Heart right ventricle (tissue), 16 donors: ENCODE data around the gene TUBGCP3. TPM values are rescaled to one million over a fixed set of nuclear protein-coding genes. Genes with fewer than 3 reads are reported as not detected.

ENCODE experiments used
- ATAC-seq, 8 donors: fragments of 200-7000 bp; cut with Tn5 transposase; one replicate each; pipeline ENCODE4 v1.9.1; 2020; ENCODE audit warnings: mild to moderate bottlenecking in 8 of 8, moderate library complexity in 8 of 8, moderate number of reproducible peaks in 1 of 8
- DNase-seq, 2 donors: peaks; one replicate each; pipeline ENCODE4 v3.0.0-alpha.2; 2020
- H3K27ac ChIP-seq, 10 donors: fragments of 200-600 bp; sonication (generic) in 2 of 10; one replicate each; pipeline versions ENCODE4 v1.5.0 to v1.8.0; 2020 to 2022; ENCODE audit warnings: mild to moderate bottlenecking in 3 of 10
- H3K27me3 ChIP-seq, 7 donors: fragments of 200-600 bp; one replicate each; pipeline ENCODE4 v1.8.0; 2021 to 2022; ENCODE audit warnings: mild to moderate bottlenecking in 2 of 7
- H3K36me3 ChIP-seq, 9 donors: fragments of 200-600 bp; sonication (generic) in 1 of 9; one replicate each; pipeline versions ENCODE4 v1.5.0 to v1.8.0; 2020 to 2022; ENCODE audit warnings: mild to moderate bottlenecking in 2 of 9
- H3K4me1 ChIP-seq, 9 donors: fragments of 200-600 bp; sonication (generic) in 1 of 9; one replicate each; pipeline versions ENCODE4 v1.5.0 to v1.8.0; 2020 to 2022; ENCODE audit warnings: mild to moderate bottlenecking in 4 of 9
- H3K4me3 ChIP-seq, 10 donors: fragments of 200-600 bp; sonication (generic) in 2 of 10; one replicate each; pipeline versions ENCODE4 v1.5.0 to v1.8.0; 2020 to 2022; ENCODE audit warnings: mild to moderate bottlenecking in 7 of 10, moderate library complexity in 2 of 10
- H3K9me3 ChIP-seq, 11 donors: fragments of 200-600 bp in 10 of 11; sonication (generic) in 2 of 11; one replicate each; pipeline versions ENCODE4 v1.5.0 to v1.8.0; 2013 to 2022; ENCODE audit warnings: mild to moderate bottlenecking in 2 of 11, control low read depth in 1 of 11, moderate library complexity in 1 of 11
- whole genome bisulfite sequencing, 2 donors: extraction: QIAGEN DNeasy Blood & Tissue Kit; methylation state at CpG; one replicate each; pipeline ENCODE4 v1.1.7; 2013; ENCODE audit warnings: inconsistent platforms in 1 of 2; 5-methylcytosine and 5-hydroxymethylcytosine counted together
- intact Hi-C, 10 donors: fragments of 100-400 bp; cut with DNase I; formaldehyde crosslinking; loops; one replicate each; pipeline versions ENCODE4 v1.11.1 to v1.14.2; 2022
- polyA plus RNA-seq, 2 donors: library from polyadenylated mRNA; stranded (reverse); fragments of 200-250 nt; gene quantifications; one replicate each; pipeline ENCODE4 v1.2.3, GENCODE V29; 2013
- total RNA-seq, 10 donors: library from RNA; stranded (reverse); fragmentation: NEBNext Ultra II Directional in 3 of 10; extraction: Animal tissue kit (Norgen Biotek cat#: 25700) in 3 of 10; gene quantifications; one replicate each; pipeline versions ENCODE4 v1.2.1 to v1.2.4, GENCODE V29; 2021 to 2023
- TF ChIP-seq, protein P1 (sequence below), 9 donors: fragments of 200-600 bp; sonication (generic) in 2 of 9; IDR thresholded peaks; one replicate each; pipeline versions ENCODE4 v1.5.0 to v1.8.0; 2021 to 2022; ENCODE audit warnings: antibody characterized with exemption in 9 of 9, mild to moderate bottlenecking in 5 of 9, moderate library complexity in 1 of 9
- donor health status: Arrhythmogenic right ventricular cardiomyopathy.
- donor health status: ischemic (EF 13 %, LVEDD 7.1; RV severe dilation, severe dysfunction).
- donor health status: healthy with polysubstance abuse.
- donor health status: DM: no; HTN: yes; CAD: no.
- donor health status: DM: no; HTN: no; CAD: no.
- donor health status: ischemic (EF 25% LVEDD 6.9; RV normal size, moderate dysfunction).
- donor health status: ischemic (EF 25% LVEDD 5.7; RV mildly dilated, moderate dysfunction).
- donor health status: healthy.
- donor health status: DM: yes; HTN: yes; CAD: no.
- donor health status: Ischemic cardiomyopathy.
- donor health status: ischemic (EF 35%, LVEDD 5.7; RV mildly dilated, moderate dysfunction).
- donor health status: nonischemic (EF 11% LVEDD 7.7; RV severe dilation, severe dysfunction).
- donor health status: DM: yes; HTN: yes; CAD: no.
- donor health status: PGD.
- donor health status: ischemic (EF 29% LVEDD 5.4; RV normal size, mild dysfunction).
- donor health status: nonischemic (EF 23%, LVEDD 6.1; RV moderate dilation, normal function).

Gene TUBGCP3
- total and polyA plus RNA-seq, 12 donors: 10.6 to 25.8 (median 17.7) TPM

DNA sequence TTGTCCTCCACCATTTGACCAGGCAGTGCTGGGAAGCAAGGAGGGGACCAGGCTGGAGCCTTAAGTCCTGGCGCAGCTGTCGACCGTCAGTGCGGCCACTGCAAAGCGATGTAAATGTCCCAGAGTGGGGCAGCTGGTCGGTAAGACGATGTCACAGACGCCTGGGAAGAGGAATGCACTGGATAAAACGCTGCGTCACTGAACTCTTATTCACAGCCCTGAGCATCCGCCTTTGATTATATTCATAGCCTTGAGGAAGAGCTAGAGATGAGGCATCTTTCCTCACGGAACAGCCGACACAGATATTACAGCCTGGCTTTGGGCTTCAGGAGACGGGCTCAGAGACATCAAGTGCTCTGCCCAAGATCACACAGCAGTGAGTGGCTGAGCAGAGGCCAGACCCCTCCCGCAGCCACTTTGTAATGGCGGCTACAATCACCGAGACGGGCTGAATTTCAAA, 17.6 kb upstream of the TUBGCP3 start:
- H3K27me3 ChIP-seq: no peaks in the 10 kb centered on the region
- intact Hi-C loops: loop anchor here in 6 of 10 donors (5.0 to 10.0 kb wide), 4 partner anchors 71 to 1133 kb away; no protein-coding TSS in a partner anchor
- DNase-seq (no peak), ATAC-seq (peak in 3 of 8 donors; percentile 22 to 32 (median 29))
- TF ChIP-seq, protein P1, sequence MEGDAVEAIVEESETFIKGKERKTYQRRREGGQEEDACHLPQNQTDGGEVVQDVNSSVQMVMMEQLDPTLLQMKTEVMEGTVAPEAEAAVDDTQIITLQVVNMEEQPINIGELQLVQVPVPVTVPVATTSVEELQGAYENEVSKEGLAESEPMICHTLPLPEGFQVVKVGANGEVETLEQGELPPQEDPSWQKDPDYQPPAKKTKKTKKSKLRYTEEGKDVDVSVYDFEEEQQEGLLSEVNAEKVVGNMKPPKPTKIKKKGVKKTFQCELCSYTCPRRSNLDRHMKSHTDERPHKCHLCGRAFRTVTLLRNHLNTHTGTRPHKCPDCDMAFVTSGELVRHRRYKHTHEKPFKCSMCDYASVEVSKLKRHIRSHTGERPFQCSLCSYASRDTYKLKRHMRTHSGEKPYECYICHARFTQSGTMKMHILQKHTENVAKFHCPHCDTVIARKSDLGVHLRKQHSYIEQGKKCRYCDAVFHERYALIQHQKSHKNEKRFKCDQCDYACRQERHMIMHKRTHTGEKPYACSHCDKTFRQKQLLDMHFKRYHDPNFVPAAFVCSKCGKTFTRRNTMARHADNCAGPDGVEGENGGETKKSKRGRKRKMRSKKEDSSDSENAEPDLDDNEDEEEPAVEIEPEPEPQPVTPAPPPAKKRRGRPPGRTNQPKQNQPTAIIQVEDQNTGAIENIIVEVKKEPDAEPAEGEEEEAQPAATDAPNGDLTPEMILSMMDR (IDR thresholded peaks at IDR 0.05): no peak
- 67 to 73% methylated on average over 18 of the region's 18 CpGs for WGBS, 2 donors
- H3K27ac ChIP-seq: peak overlapping the region in 7 of 10 donors; percentile 26 to 73 (median 60)
- peaks cover 0 to 11% (median 5%) of the 10 kb centered on the region in 9 donors for H3K4me1 ChIP-seq
- H3K4me3 ChIP-seq: peak overlapping the region in 9 of 10 donors; percentile 24 to 61 (median 53)
- H3K9me3 ChIP-seq: no peaks in the 10 kb centered on the region
- H3K36me3 ChIP-seq: no peaks in the 10 kb centered on the region

DNA sequence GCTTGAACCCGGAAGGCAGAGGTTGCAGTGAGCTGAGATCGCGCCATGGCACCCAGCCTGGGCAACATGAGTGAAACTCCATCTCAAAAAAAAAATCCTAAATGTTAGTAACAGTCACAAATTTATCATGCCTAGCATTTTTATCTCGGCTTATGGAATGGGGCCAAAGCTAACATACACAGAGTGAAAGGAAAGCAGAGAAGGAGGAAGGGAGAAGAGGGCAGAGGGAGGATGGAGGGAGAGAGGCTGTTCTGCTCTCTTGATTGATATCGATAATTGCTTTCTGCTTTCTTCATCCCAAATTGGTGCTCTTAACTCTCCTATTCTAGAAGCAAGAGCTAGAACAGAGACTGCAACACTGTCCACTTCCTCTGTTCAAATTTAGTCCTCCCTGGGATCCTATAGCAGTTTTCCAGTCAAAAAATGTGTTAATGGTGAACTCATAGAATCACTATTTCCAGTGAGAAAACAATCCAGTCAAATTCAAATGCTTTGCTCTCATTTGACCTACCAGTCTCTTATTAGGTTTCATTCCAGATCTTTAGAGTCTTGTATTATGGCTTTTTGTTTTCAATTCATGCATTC, 15.8 kb upstream of the TUBGCP3 start:
- intact Hi-C loops: loop anchor here in 2 of 10 donors (10.0 kb wide), 2 partner anchors 69 to 99 kb away; no protein-coding TSS in a partner anchor

DNA sequence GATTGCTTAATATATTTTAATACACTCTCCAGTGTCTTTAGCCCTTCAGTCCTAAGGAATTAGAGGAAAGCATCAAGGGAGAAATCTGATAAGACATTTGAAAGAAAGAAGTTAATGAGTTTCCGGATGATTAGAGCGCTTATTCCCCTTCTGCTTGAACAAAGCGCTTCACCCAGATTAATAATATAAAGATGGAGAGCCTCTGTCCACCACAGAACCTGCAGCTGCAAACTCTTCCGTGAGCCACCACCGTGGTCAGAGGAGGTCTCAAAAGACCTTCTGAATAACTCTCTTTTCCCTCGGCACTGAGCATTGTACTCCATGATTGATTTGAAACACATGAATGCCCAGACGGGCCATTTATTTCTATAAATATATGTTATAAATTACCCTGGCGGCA, 14.2 kb upstream of the TUBGCP3 start:
- no peak overlapping the region for H3K4me3 ChIP-seq
- 91 to 94% methylated on average over 8 of the region's 8 CpGs for WGBS, 2 donors
- TF ChIP-seq, protein P1 (IDR thresholded peaks at IDR 0.05): no peak
- no peak overlapping the region for H3K27ac ChIP-seq
- no peak for ATAC-seq
- DNase-seq: no peak
- no peaks in the 10 kb centered on the region for H3K9me3 ChIP-seq
- intact Hi-C loops: loop anchor here in 2 of 10 donors (10.0 kb wide), 2 partner anchors 67 to 97 kb away; no protein-coding TSS in a partner anchor
- H3K27me3 ChIP-seq: no peaks in the 10 kb centered on the region
- peaks cover 0 to 11% (median 5%) of the 10 kb centered on the region in 9 donors for H3K4me1 ChIP-seq
- H3K36me3 ChIP-seq: no peaks in the 10 kb centered on the region

More for the DNA sequence above, 15.8 kb upstream of the TUBGCP3 start:
- no peaks in the 10 kb centered on the region for H3K36me3 ChIP-seq
- no peak overlapping the region for H3K4me3 ChIP-seq
- ATAC-seq: no peak
- H3K27me3 ChIP-seq: no peaks in the 10 kb centered on the region
- TF ChIP-seq, protein P1 (IDR thresholded peaks at IDR 0.05): no peak
- WGBS, 2 donors: 70 to 74% methylated on average over 5 of the region's 5 CpGs
- peaks cover 0 to 11% (median 5%) of the 10 kb centered on the region in 9 donors for H3K4me1 ChIP-seq
- H3K9me3 ChIP-seq: no peaks in the 10 kb centered on the region
- no peak overlapping the region for H3K27ac ChIP-seq
- no peak for DNase-seq

DNA sequence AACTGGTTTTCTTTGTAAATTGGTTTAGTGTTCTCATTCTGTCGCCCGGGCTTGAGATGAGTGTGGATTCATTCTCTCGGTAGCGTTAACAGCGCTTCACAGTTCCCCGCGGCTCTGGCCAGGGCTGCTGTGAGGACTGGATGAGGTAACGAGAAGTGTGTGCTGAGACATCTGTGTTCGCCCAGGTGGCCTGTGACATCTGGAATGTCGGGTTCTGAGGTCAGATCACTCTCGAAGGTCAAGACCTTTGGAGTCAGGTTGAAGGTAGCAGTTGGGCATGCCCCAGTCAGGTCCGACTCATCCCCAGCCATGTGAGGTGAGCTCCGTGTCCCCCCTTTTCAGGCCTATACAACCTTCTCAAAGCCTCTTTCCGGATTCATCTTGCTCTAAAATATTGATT, 13.4 kb upstream of the TUBGCP3 start:
- Histone ChIP-seq H3K36me3 (no peaks in the 10 kb centered on the region), H3K27me3 (no peaks in the 10 kb centered on the region), H3K4me3 (no peak overlapping the region), H3K27ac (no peak overlapping the region), H3K4me1 (peaks cover 0 to 5% (median 0%) of the 10 kb centered on the region in 9 donors), H3K9me3 (no peaks in the 10 kb centered on the region)
- ATAC-seq (no peak), DNase-seq (no peak)
- 87 to 90% methylated on average over 14 of the region's 14 CpGs for WGBS, 2 donors
- TF ChIP-seq, protein P1 (IDR thresholded peaks at IDR 0.05): no peak
- intact Hi-C loops: loop anchor here in 2 of 10 donors (10.0 kb wide), 2 partner anchors 67 to 97 kb away; no protein-coding TSS in a partner anchor
